KMS-11 (cell line): ENCODE measurements around the gene HEXIM2.

Source experiments
- H2AFZ ChIP-seq: fragments of 200-600 bp; sonication (generic); 2 replicates; pipeline ENCODE4 v1.6.1; 2016; ENCODE audit warnings: antibody characterized with exemption, mixed run types, low read depth
- H3K27ac ChIP-seq: fragments of 200-600 bp; sonication (generic); 2 replicates; pipeline ENCODE4 v1.6.1; 2016; ENCODE audit warnings: mild to moderate bottlenecking, mixed run types
- H3K27me3 ChIP-seq: fragments of 200-600 bp; sonication (generic); 2 replicates; pipeline ENCODE4 v1.6.1; 2017; ENCODE audit warnings: mild to moderate bottlenecking, low read depth, mixed run types, moderate library complexity; ENCODE audit not compliant: insufficient read depth
- H3K36me3 ChIP-seq: fragments of 200-600 bp; sonication (generic); 2 replicates; pipeline ENCODE4 v1.6.1; 2017; ENCODE audit warnings: mild to moderate bottlenecking, mixed run types; ENCODE audit not compliant: insufficient read depth
- H3K4me1 ChIP-seq: fragments of 200-600 bp; sonication (generic); 2 replicates; pipeline ENCODE4 v1.6.1; 2016; ENCODE audit warnings: mild to moderate bottlenecking, low read depth, mixed run types; ENCODE audit not compliant: poor library complexity, severe bottlenecking
- H3K4me2 ChIP-seq: fragments of 200-600 bp; sonication (generic); 2 replicates; pipeline ENCODE4 v1.7.0; 2016; ENCODE audit warnings: mild to moderate bottlenecking, mixed run types
- H3K4me3 ChIP-seq: fragments of 200-600 bp; sonication (generic); IDR thresholded peaks from 2 replicates; pipeline ENCODE4 v1.6.1; 2017; ENCODE audit warnings: low read depth, low read length, mixed read lengths; ENCODE audit not compliant: insufficient read depth
- H3K79me2 ChIP-seq: fragments of 200-600 bp; sonication (generic); 2 replicates; pipeline ENCODE4 v1.6.1; 2016; ENCODE audit warnings: low read depth, mixed run types; ENCODE audit not compliant: insufficient read depth
- H3K9ac ChIP-seq: fragments of 200-600 bp; sonication (generic); 2 replicates; pipeline ENCODE4 v1.6.1; 2016; ENCODE audit warnings: mild to moderate bottlenecking, mixed run types
- H4K20me1 ChIP-seq: fragments of 200-600 bp; sonication (generic); 2 replicates; pipeline ENCODE4 v1.6.1; 2016; ENCODE audit warnings: mild to moderate bottlenecking, mixed run types; ENCODE audit not compliant: insufficient read depth
- TF ChIP-seq, protein P1 (sequence below): fragments of 200-600 bp; sonication (generic); conservative IDR thresholded peaks from 2 replicates; pipeline ENCODE4 v1.6.1; 2017; ENCODE audit warnings: low read depth, mild to moderate bottlenecking, antibody characterized with exemption, low read length, moderate library complexity, mixed read lengths

The HEXIM2 gene

DNA sequence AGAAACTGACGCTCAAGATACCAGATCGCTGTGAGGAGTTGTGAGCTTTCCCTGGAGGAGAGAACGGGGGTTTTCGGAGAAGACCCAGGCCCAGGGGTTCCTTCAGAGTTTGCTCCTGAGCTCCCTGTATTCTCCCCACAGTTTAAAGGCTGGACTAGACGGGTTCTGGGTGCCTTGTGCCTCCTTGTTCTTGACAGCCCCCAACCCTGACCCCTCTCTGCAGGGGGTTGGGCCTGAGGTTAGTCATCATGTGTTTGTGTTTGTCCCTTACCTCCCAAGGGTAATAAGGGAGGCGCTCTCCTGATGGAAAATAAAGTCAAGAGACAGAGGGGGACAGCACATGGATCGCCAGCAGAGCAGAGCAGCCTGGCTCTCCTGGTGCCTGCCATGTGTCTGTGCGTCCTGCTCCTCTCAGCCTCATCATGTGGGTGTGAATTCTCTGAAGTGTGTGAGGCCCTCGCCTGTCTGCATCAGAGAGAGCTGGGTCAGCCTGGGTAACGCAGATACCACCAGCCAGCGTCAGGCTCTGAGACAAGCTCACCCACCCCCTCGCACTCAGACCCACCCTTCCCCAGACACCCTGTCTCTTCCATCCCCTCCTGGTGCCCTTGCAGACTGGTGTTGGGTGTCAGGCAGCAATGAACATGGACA, 8.7 kb downstream of the HEXIM2 start:
- no peak overlapping the region for H2AFZ ChIP-seq
- no peak overlapping the region for H3K27ac ChIP-seq
- H4K20me1 ChIP-seq = no peaks in the 10 kb centered on the region
- H3K36me3 ChIP-seq = no peaks in the 10 kb centered on the region
- H3K27me3 ChIP-seq = no peaks in the 10 kb centered on the region
- TF ChIP-seq, protein P1, sequence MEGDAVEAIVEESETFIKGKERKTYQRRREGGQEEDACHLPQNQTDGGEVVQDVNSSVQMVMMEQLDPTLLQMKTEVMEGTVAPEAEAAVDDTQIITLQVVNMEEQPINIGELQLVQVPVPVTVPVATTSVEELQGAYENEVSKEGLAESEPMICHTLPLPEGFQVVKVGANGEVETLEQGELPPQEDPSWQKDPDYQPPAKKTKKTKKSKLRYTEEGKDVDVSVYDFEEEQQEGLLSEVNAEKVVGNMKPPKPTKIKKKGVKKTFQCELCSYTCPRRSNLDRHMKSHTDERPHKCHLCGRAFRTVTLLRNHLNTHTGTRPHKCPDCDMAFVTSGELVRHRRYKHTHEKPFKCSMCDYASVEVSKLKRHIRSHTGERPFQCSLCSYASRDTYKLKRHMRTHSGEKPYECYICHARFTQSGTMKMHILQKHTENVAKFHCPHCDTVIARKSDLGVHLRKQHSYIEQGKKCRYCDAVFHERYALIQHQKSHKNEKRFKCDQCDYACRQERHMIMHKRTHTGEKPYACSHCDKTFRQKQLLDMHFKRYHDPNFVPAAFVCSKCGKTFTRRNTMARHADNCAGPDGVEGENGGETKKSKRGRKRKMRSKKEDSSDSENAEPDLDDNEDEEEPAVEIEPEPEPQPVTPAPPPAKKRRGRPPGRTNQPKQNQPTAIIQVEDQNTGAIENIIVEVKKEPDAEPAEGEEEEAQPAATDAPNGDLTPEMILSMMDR = no peak
- H3K9ac ChIP-seq = no peak overlapping the region
- peaks cover 29% of the 10 kb centered on the region for H3K4me1 ChIP-seq
- no peak overlapping the region for H3K4me2 ChIP-seq
- no peaks in the 10 kb centered on the region for H3K79me2 ChIP-seq
- no peak overlapping the region for H3K4me3 ChIP-seq

DNA sequence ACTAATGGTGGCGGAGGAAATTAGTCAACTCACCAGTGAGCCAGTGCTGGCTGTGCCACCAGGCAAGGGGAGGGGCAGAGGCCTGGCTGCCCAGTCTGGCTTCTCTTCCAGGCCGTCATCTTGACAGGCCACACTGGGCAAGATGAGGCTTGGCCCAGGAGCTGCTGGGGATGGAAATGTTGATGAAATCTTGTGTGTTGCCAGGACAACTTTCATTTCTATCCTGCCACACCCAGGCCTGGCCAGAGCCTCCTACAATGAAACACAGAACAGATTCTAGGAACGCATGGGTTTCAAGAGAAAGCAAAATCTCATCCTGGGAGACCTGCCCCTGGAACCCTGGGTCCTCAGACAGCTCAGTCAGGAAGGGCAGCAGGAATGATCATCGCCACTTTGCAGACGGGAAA, 9.3 kb downstream of the HEXIM2 start:
- Histone ChIP-seq H3K9ac (no peak overlapping the region), H2AFZ (no peak overlapping the region), H3K4me2 (no peak overlapping the region), H4K20me1 (no peaks in the 10 kb centered on the region), H3K4me3 (no peak overlapping the region), H3K36me3 (no peaks in the 10 kb centered on the region), H3K79me2 (no peaks in the 10 kb centered on the region), H3K4me1 (peaks cover 26% of the 10 kb centered on the region), H3K27ac (no peak overlapping the region), H3K27me3 (no peaks in the 10 kb centered on the region)
- TF ChIP-seq, protein P1 = no peak

DNA sequence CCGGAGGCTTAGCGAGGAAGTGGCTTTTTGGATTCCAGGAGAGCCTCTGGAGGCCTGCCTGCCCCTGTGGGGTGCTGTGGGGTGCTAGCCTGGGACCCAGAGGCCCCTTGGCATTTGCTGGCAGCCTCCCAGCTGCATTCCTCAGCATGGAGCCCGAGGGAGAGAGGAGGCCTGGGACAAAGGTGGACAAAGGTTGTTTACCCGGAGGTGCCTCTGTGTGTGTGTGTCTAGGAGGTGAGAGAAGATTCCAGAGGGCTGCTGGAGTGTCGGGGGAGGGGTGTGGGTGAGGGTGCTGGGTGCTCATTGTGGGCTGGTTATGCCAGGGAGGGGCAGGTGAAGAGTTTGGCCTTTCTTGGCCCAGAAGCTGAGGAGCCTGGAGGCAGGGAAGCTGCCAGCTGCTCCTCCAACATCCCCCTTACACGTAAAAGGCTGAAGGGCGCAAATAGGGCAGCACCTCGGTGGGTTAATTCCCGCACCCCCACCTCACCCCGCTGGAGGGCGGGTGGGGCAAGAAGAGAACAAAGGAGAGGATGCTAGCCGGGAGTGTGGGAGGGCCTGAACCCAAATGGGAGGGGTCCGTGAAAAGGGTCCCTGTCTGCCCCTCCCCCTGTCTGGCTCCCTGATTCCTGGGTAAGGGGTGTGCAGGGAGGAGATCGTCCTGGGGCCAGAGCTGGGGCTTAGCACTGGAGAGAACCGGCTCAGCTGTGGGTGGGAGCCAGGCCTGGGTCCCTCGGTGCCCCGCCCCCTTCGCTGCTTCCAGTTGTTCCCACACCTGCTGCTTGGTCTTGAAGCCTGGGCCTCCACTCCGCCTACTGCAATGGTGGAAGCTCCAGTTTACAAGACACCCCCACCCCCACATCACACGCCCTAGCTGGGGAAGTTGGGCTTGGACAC, 9.9 kb downstream of the HEXIM2 start:
- Histone ChIP-seq H3K4me2 (peak overlapping the region; percentile 83; the same call in 1 of the 2 replicates), H3K36me3 (no peaks in the 10 kb centered on the region), H4K20me1 (no peaks in the 10 kb centered on the region), H3K27ac (peak overlapping the region; percentile 59; the same call in 1 of the 2 replicates), H3K27me3 (no peaks in the 10 kb centered on the region), H3K4me1 (peaks cover 26% of the 10 kb centered on the region), H3K9ac (peak overlapping the region; percentile 69; the same call in 1 of the 2 replicates), H2AFZ (peak overlapping the region; percentile 66; the same call in 1 of the 2 replicates), H3K79me2 (no peaks in the 10 kb centered on the region), H3K4me3 (no peak overlapping the region)
- TF ChIP-seq, protein P1 = no peak

DNA sequence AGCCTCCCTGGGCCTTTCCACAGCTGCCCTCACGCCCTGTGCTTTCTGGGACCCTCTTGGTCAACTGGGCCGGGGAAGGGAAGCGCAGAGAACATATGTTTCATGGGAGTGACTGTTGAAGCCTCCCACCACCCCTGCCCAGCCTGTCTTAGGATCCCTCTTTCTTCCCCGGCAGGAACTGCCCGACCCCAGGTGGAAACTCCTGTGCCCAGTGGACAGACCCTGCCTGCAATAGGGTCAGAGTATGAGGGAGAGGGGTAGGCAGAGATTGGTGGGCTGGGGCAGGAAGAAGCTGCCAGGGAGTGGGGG, 10.5 kb downstream of the HEXIM2 start:
- TF ChIP-seq, protein P1 = no peak
- Histone ChIP-seq H3K36me3 (no peaks in the 10 kb centered on the region), H3K4me3 (no peak overlapping the region), H3K9ac (peak overlapping the region; percentile 69; the same call in 1 of the 2 replicates), H3K79me2 (no peaks in the 10 kb centered on the region), H3K27ac (peak overlapping the region; percentile 59; the same call in 1 of the 2 replicates), H3K4me2 (peak overlapping the region; percentile 83; the same call in 1 of the 2 replicates), H3K4me1 (peaks cover 26% of the 10 kb centered on the region), H4K20me1 (no peaks in the 10 kb centered on the region), H2AFZ (peak overlapping the region; percentile 66), H3K27me3 (no peaks in the 10 kb centered on the region)
